HG03066 (cell line): ENCODE results near the gene KIAA1671.

Experiments
- ATAC-seq: cut with Tn5 transposase; IDR thresholded peaks from one replicate; pipeline ENCODE4 v1.9.1; 2021; ENCODE audit warnings: low read depth; ENCODE audit not compliant: unreplicated experiment

KIAA1671 gene

DNA sequence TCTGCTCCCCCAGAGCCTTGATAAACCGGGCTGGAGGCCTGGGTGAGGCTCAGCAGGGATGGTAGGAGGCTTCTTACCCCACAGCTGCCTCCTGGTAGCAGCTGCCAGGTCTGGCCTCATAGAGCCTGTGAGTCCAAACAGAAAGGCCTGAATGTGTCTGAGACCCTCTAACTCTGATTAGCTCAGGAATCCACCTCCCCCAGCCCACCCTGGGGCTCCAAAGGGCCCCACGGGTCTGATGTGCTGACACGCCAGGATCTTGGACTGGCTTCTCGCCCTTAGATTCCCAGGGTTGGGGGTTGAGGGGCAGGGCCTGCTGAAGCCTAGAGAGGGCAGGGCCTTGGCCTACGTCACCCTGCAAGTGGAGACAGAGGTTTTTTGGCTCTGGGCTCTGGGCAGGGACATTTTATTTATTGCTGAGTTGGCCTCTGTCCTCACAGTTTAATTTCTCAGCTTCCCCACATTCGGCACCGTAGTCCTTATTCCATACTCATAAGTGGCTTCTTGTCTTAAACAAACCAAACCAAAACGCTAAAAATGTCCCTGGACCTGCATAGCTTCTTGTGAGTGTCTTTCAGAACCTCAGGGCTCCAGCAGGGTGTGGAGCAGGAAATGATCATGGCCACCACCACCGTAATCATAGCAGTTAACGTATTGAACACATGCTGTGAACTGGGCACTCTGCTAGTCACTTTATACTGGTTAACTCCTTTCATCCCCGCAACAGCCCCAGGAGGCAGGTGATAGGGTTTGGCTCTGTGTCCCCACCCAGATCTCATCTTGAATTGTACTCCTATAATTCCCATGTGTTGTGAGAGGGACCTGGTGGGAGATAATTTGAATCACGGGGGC is 25.1 kb downstream of the KIAA1671 start:
- no peak for ATAC-seq

DNA sequence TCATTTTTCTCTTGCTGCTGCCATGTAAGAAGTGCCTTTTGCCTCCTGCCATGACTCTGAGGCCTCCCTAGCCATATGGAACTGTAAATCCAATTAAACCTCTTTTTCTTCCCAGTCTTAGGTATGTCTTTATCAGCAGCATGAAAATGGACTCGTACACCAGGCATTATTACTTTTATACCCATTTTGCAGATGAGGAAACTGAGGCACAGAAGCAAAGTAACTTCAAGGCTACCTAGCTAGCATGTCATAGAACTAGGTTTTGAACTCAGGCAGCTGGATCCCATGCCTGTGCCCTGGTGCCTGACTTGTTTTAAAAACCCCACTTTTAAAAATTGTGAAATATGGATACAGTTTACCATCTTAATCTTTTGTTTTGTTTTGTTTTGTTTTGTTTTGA is 25.8 kb downstream of the KIAA1671 start:
- no peak for ATAC-seq

DNA sequence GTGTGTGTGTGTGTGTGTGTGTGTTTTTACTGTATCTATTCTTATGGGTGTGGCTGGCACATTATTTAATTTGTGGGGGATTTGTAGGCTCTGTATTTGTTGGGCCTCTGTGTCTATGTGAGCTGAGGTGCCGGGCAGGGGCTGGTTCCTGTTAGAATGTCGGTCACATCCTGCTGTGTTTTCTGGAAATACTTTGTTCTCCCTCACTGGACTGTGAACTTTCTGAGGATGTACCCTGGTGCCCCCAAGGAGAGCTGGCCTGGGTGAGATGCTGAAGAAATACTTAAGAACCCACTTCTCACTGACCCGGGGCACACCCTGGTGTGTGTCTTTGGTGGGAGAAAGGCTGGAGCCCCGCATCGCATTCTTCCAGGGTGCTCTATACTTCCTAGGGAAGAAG is 28.6 kb downstream of the KIAA1671 start:
- ATAC-seq, result no peak

DNA sequence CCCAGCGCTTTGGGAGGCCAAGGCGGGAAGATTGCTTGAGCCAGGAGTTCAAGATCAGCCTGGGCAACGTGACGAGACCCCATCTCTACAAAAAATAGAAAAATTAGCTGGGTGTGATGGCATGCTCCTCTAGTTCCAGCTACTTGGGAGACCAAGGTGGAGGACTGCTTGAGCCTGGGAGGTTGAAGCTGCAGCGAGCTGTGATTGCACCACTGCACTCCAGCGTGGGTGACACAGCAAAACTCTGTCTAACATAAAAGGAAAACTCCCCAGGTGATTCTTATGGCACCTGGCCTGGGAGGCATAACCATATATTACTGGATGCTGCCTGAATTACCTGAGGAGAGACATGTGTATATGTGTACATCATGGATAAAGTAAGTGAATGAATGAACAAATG is 29.1 kb downstream of the KIAA1671 start:
- no peak for ATAC-seq

DNA sequence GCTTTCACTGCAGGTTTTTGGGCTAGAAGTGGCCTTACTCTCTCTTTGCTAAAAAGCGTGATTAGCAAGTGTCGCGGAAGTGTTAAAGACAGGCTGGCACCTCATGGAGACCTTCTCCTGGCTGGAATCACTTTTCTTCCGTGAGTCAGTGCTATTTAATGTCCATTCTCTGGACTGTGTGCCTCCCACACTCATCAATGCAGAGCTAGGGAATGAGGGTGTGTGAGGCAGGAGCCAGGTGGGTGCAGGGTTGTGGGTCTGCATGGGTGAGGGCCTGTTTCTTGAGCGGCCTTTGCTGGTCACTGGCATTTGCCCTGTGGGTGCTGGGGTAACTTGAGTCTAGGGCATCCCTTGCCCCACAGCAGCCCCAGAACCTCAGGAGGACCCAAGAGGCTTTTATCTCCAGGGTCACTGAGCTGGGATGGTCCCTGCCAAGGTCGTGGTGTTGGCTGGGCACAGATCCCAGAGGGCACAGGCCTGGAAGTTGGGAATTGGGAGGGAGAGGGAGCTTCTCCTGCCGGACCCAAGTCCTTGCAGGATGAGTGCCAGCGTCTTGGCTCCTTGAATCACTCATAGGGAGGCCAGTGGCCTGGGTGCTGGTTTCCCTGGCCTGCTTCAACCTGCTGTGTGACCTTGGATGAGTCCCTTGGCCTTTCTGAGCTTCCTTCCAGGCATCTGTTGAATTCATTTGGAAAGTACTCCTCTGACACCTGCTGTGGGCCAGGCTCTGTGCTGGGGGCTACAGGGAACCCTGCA is 30.0 kb downstream of the KIAA1671 start:
- ATAC-seq, result no peak

DNA sequence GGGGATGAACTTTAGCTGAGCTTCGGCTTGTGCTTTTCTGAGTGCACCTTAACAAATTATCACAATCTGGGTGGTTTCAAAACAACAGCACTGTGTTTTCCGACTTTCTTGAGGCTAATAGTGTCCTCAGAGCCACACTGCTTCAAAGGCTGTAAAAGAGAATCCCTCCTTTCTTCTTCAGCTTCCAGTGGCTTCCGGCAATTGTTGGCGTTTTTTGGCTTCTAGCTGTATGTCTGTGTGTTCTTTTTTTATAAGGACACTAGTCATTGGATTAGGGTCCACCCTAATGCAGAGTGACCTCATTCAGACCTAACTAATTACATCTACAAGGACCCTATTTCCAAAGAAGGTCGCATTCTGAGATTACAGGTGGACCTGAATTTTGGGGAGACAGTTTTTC is 30.6 kb downstream of the KIAA1671 start:
- no peak for ATAC-seq

DNA sequence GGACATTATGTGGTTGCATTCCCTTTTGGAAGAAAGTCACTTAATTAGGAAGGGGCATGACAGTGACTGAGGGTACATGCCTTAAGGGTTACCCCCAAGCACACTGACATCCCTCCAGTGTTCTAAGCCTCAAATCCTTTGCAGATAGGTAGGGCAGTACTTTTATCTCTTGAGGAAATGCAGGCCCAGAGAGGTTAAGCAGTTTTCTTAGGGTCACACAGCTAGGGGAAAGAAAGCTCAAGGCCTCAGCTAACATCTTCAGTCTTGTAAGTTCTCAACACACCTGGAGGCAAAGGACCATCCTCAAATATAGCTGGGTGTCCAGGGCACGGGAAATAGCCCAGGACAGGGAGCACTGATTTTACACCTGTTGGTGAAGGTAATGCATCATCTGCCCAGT is 31.6 kb downstream of the KIAA1671 start:
- ATAC-seq, result no peak

DNA sequence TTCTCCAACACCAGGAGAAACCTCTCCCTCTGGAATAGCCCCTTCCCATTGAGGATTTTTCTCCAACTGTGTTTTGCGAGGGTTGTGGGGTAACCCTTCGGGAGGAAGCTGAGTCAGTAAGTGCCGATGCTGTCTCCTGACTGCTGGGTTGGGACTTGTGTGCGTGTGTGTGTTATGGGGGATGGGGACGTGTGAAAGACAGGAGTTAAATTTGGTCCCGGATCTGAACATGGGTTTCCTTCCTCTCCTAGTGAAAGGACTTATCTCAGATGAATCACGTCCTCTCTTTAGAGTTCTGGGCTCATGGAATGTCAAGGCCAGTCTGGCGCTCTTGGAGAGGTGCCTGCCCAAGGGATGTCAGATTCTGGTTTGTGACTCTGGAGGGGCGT is 33.3 kb downstream of the KIAA1671 start:
- ATAC-seq, result no peak

DNA sequence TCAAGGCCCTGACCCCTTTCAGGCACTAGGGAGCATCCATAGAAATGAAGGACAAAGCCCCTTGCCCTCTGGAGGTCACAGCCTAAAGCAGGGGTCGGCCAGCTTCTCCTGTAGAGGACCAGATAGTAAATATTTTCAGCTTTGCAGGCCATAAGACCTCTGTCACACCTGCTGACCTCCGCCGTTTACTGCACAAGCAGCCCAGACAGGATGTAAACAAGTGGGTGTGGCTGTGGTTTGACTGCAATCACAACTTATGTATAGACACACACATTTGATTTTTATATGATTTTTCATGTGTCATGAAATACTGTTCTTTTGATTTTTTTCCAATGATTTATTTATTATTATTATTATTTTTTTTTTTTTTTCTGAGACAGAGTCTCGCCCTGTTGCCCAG is 34.3 kb downstream of the KIAA1671 start:
- no peak for ATAC-seq

DNA sequence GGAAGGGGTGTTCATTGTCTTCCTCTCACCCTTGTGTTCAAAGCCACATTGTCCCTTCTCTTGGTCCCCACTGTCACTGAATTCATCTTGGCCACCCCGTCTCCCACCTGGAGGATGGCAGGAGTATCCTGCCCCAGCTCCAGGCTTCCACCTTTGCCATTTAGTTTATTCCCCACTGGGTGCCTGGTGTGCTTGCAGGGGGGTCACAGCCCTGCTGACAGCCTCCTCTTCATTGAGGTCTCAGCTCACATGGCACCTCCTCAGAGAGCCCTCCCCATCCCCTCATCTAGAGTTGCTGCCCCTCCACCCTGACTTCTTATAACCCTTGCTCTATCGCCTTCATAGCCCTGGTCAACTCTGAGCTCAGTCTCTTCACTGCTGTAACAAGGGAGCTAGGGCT is 36.6 kb downstream of the KIAA1671 start:
- no peak for ATAC-seq

DNA sequence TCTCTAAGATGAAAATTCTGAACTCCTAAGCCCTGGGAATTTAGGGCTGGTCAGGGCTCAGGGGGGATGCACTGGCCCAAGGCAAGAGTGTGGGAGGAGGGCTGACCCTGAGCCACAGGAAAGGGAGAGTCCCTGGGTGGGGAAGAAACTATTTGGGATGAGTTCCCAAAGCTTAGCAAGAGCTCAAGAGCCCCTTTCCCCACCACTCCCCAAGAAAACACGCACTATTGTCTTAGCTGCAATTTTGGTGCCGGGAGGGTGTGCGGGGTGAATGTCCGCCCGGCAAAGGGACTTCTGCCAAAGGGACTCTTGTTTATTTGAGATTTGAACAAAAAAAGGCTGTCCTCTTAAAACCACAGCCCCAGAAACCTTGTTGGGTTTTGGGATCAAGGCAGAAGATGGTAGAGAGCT is 37.0 kb downstream of the KIAA1671 start:
- no peak for ATAC-seq

DNA sequence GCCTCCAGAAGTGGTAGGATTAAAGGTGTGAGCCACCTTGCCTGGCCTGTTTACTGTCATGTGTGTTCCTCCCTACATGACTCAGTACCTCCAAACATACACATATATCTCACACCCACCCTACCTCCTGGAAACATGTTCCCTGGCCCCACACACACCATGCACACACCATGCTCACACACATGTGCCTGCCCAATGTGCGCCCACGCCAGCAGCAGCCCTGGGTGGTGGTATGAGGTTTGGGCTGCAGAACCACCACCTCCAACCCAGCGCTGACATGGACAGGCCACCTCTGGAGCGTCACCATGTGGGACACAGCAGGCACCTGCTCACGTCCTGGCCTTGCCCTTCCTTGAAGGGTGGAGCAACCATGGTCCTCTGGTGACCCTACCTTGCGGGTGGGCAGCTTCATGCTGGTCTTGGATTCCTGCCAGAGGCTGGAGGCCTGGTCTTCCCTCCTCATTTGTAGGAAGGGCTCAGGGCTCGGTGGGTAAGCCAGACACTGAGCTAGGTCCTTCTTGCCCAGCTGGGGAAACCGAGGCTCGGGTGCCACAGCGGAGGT is 37.9 kb downstream of the KIAA1671 start:
- ATAC-seq, result no peak

DNA sequence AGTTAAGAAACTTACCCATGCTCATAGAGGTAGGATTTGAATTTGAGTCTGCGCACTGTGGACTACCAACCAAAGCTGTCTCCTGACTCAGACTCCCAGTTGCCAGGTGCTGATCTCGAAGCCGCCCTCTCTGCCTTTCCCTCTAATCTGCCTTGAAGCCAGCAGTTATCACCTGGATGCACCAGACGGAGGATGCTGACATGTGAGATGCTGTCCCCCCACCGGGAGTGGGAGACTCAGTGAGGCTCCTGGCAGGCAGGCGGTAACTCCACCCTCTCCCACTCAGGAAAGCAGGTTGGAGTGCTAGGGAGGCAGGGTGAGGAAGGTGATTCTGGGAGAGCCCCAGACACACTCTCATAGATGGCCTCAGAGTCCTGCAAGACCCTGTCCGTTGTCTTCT is 40.4 kb downstream of the KIAA1671 start:
- no peak for ATAC-seq

DNA sequence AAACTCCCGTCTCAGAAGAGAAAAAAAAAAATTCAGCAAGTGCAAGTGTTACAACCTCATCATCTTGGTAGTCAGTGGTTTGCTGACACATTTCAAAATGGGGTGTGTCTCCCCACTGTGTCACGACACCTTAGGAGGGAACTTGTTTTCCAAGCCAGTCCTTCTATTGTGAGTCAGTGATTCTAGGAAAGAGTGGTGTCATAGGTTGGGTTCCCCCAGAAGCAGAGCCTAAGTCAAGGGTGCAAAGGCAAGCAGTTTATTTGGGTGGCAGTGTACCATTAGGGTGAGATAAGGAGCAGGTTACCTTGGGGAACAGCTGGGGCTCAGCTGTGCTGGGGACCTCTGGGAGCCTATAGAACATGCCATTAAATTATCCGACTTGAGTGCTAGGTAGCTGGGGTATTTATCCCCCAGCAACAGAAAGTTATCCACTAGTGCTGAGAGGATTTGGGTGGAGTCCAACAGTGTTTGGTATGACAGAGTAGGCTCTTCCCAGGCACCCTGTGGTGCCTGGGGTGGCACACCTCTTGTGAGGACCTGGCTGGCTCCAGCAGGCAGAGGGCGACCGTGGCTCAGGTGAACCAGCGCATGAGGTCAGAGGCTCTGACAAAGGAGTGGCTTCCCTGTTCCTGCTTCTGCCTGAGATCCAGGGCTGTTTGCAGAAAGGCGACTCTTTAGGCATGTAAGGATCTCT is 41.7 kb downstream of the KIAA1671 start:
- no peak for ATAC-seq

DNA sequence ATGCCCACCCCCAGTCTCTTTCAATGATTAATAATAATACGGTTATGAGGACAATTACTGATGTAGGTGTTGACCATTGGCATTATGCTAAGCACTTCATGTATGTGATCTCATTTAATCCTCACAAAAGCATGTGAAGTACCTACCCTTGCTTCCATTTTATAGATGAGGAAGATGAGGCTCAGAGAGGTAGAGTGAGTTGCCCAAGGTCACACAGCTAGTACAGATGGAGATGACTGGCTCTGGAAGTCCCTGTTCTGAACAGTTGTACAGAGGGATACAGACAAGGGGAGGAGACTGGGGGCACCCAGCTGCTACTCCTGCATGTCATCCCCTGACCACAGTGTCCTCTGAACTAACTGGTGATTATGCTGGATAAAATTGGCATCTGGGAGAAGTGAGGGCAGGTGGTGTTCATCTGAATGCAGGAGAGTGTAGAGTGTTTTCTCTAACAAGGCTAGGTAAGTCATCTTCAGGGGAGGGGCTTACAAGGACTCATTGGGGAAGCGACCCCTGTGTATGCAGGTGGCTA is 43.2 kb downstream of the KIAA1671 start:
- ATAC-seq, result no peak

DNA sequence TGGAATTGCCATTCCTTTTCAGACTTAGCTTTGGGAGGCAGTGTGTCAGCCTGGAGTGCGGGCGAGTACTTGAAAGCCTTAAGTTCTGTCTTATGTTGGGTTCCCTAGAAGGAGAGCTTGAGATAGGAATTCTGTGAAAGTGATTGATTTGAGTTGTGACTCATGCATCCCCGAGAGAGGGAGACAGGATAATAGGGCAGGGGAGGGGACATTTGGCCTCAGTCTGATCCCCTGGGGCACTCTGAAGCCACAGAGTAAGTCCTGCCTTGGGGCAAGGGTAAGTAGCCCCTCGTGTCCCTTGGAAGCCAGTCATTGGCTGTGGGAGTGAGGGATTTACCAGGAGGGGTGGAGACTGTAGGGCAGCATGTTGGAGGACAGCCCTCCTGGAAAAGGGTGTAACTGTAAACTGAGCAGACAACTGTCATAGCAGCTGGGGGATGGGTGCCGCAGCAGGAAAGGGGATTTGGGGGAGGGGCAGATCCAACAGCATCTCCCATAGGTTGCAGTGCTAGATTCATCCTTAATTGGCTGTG is 44.0 kb downstream of the KIAA1671 start:
- ATAC-seq, result no peak

DNA sequence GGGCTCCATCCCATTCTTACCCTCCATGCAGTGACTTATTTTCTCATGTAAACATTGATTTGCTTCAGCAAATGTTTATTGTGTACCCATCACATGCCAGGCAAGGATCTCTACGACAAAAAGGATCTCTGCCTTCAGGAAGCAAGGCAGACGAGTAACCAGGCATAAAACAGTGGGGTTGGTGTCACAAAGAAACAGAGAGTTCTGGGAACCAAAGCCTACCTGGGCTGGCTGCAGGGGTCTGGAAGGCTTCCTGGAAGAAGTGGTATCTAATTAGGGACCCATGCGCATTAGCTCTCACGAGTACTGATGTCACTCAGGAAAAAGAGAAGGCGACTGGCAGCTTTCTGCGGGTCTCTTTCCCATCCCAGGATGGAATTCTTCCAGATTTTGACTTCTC is 44.5 kb downstream of the KIAA1671 start:
- no peak for ATAC-seq

DNA sequence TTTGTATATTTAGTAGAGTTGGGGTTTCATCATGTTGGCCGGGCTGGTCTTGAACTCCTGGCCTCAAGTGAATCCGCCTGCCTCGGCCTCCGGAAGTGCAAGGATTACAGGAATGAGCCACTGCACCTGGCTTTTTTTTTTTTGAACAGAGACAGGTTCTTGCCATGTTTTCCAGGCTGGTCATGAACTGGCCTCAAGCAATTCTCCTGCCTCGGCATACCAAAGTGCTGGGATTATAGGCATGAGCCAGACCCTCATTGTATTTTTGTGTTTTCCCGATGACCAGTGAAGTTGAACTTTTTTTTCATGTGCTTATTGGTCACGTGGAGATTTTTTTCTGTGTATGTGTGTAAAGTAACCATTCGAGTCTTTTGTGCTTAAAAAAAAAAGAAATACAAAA is 48.2 kb downstream of the KIAA1671 start:
- no peak for ATAC-seq

DNA sequence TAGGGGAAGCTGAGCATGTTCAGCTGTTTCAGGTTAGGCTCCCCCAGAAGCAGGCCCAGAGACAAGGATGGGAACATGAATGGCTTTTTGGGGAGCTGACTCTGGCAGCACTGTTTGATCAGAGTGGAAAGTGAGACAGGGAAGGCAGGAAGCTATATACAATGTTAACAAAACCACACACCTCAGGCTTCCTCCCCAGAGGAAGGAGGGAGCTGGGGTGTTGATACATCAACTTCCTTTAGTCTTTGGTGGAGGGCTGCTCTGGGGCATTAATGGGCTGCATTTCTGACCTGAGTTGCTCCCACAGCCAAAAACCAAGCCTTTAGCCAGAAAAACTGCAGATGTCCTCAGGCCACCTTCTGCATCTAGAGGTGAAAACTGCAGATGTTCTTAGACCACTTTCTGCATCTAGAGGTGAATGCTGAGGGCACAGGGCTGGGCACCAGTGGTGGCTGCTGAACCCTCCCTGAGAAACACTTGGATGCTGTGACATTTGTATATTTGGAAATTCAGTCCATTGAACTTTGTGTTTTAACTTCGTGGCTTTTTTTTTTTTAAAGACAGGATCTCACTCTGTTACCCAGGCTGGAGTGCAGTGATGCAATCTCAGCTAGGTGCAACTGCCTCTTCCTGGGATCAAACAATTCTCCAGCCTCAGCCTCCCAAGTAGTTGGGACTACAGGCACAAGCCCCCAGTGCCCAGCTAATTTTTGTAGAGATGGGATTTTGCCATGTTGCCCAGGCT is 49.9 kb downstream of the KIAA1671 start:
- ATAC-seq, result no peak

DNA sequence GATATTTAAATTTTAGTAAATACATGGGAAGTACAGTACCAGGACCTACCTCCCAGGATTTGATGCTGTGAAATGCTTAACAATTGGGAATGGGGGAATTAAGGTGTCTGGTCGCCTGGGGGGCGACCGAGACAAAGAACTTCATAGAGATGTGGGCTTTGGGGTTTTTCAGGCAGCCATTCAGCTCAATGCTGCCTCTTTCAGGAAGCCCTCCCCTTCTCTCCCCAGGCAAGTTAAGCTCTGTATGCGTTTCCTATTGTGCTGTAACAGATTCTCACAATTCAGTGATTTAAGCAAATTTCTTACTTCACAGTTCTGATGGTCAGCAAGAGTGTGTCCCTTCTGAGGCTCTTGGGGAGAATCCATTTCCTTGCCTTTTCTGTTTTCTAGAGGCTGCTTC is 53.8 kb downstream of the KIAA1671 start:
- no peak for ATAC-seq
